Measurements from ENCODE around the gene APLP2. TPM values are rescaled to one million over a fixed set of nuclear protein-coding genes. Genes with fewer than 3 reads are reported as not detected.

The APLP2 gene
- total RNA-seq, 2 donors from 2014 or later = 821 to 864 TPM

- no peak overlapping the region for H3K27ac Mint-ChIP-seq
- TF ChIP-seq CTCF (conservative IDR thresholded peaks at IDR 0.05) = no peak
- Histone ChIP-seq H3K9me3 (ENCODE audit: control insufficient read depth, low read length) (peaks cover 11% of the 10 kb centered on the region), H3K4me3 (ENCODE audit: low read length) (no peak overlapping the region), H3K27me3 (ENCODE audit: control insufficient read depth, insufficient read depth, low read length, poor library complexity, severe bottlenecking) (no peaks in the 10 kb centered on the region), H3K36me3 (ENCODE audit: control insufficient read depth, insufficient read depth, low read length) (no peaks in the 10 kb centered on the region), H3K9ac (ENCODE audit: extremely low read depth, low read length, poor library complexity, severe bottlenecking) (no peak overlapping the region), H3K4me1 (ENCODE audit: control insufficient read depth, insufficient read depth, low read length) (no peaks in the 10 kb centered on the region), H3K27ac (ENCODE audit: low read depth, low read length) (no peak overlapping the region)
- no peak overlapping the region for H3K4me3 Mint-ChIP-seq
- H3K27me3 Mint-ChIP-seq (ENCODE audit: insufficient read depth) = no peaks in the 10 kb centered on the region
- H3K9me3 Mint-ChIP-seq = peaks cover 5% of the 10 kb centered on the region
- 82% methylated on average over 1 of the region's 1 CpG; no CpG with 5 or more reads in 1 of the 2 experiments for WGBS, 2 experiments (ENCODE audit: insufficient coverage in 1 of 2, insufficient read length in 1 of 2)
- DNase-seq = no peak
- no peaks in the 10 kb centered on the region for H3K36me3 Mint-ChIP-seq (ENCODE audit: low read depth)
- peaks cover 3% of the 10 kb centered on the region for H3K4me1 Mint-ChIP-seq
These were observed 20.3 kb upstream of the APLP2 start for GRCh38 chr11:130049328-130049771.

GRCh38 chr11:130050257-130050656 is 19.4 kb upstream of the APLP2 start:
- peaks cover 11% of the 10 kb centered on the region for H3K9me3 ChIP-seq (ENCODE audit: control insufficient read depth, low read length)
- Mint-ChIP-seq H3K4me1 (peaks cover 3% of the 10 kb centered on the region), H3K27me3 (ENCODE audit: insufficient read depth) (no peaks in the 10 kb centered on the region), H3K9me3 (no peaks in the 10 kb centered on the region), H3K4me3 (no peak overlapping the region), H3K27ac (no peak overlapping the region), H3K36me3 (ENCODE audit: low read depth) (no peaks in the 10 kb centered on the region)
- H3K4me3 ChIP-seq (ENCODE audit: low read length) = no peak overlapping the region
- DNase-seq = no peak
- H3K9ac ChIP-seq (ENCODE audit: extremely low read depth, low read length, poor library complexity, severe bottlenecking) = no peak overlapping the region
- TF ChIP-seq CTCF (conservative IDR thresholded peaks at IDR 0.05) = no peak
- no peaks in the 10 kb centered on the region for H3K4me1 ChIP-seq (ENCODE audit: control insufficient read depth, insufficient read depth, low read length)
- 29 to 81% methylated on average over 1 to 2 of the region's 2 CpGs for WGBS, 2 experiments (ENCODE audit: insufficient coverage in 1 of 2, insufficient read length in 1 of 2)
- no peak overlapping the region for H3K27ac ChIP-seq (ENCODE audit: low read depth, low read length)
- no peaks in the 10 kb centered on the region for H3K27me3 ChIP-seq (ENCODE audit: control insufficient read depth, insufficient read depth, low read length, poor library complexity, severe bottlenecking)
- no peaks in the 10 kb centered on the region for H3K36me3 ChIP-seq (ENCODE audit: control insufficient read depth, insufficient read depth, low read length)

- Mint-ChIP-seq H3K36me3 (ENCODE audit: low read depth) (no peaks in the 10 kb centered on the region), H3K9me3 (no peaks in the 10 kb centered on the region), H3K27me3 (ENCODE audit: insufficient read depth) (no peaks in the 10 kb centered on the region), H3K4me3 (no peak overlapping the region), H3K27ac (no peak overlapping the region), H3K4me1 (peaks cover 3% of the 10 kb centered on the region)
- H3K4me3 ChIP-seq (ENCODE audit: low read length) = no peak overlapping the region
- WGBS, 2 experiments (ENCODE audit: insufficient coverage in 1 of 2, insufficient read length in 1 of 2) = 92 to 100% methylated on average over 1 of the region's 1 CpG
- no peak overlapping the region for H3K27ac ChIP-seq (ENCODE audit: low read depth, low read length)
- no peak for DNase-seq
- no peak for TF ChIP-seq CTCF (conservative IDR thresholded peaks at IDR 0.05)
- H3K27me3 ChIP-seq (ENCODE audit: control insufficient read depth, insufficient read depth, low read length, poor library complexity, severe bottlenecking) = no peaks in the 10 kb centered on the region
- H3K9ac ChIP-seq (ENCODE audit: extremely low read depth, low read length, poor library complexity, severe bottlenecking) = no peak overlapping the region
- no peaks in the 10 kb centered on the region for H3K4me1 ChIP-seq (ENCODE audit: control insufficient read depth, insufficient read depth, low read length)
- H3K9me3 ChIP-seq (ENCODE audit: control insufficient read depth, low read length) = peaks cover 11% of the 10 kb centered on the region
- H3K36me3 ChIP-seq (ENCODE audit: control insufficient read depth, insufficient read depth, low read length) = no peaks in the 10 kb centered on the region
These were observed 18.6 kb upstream of the APLP2 start for GRCh38 chr11:130051082-130051481.
